ENCODE measurements around the gene TRPM8.

The TRPM8 gene

DNA sequence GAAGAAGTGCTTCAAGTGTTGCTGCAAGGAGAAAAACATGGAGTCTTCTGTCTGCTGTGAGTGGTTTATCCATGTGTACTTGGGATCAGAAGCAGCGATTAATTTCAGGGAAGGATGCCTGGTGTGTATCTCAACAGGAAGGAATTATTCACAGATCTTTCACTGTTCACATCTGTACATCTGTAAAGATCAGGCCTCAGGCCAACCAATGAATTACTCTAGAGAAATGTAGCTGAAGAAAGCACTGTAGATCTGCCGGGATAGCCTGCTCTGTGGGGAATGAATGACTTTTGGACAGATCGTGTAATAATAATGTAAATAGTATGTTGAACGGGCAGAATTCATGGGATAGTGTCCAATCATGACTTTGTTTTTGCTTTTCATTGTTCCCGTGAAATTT is 79.3 kb downstream of the TRPM8 start:
- no peak for FAIRE-seq
- no peak for DNase-seq (ENCODE audit: insufficient read length, low spot score)

DNA sequence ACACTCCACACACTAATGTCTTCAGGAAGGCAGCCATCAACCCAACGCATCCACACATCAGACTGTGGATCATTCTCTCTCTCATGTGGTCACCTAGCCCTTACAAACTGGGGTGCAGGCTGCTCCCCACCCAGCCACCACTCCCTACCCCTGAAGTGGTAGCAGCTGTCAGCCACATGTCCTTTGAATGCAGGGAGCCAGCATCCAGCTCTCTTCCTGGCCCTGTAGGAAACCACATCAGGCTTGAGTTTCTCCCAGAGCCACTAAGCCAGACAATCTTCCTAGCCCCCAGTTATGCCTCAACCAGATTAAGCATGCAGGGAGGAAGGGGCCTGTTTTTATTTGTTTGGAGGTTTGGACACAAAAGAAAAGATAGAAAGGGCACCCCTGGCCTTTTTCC is 80.5 kb downstream of the TRPM8 start:
- no peak for FAIRE-seq
- DNase-seq (ENCODE audit: insufficient read length, low spot score): no peak

DNA sequence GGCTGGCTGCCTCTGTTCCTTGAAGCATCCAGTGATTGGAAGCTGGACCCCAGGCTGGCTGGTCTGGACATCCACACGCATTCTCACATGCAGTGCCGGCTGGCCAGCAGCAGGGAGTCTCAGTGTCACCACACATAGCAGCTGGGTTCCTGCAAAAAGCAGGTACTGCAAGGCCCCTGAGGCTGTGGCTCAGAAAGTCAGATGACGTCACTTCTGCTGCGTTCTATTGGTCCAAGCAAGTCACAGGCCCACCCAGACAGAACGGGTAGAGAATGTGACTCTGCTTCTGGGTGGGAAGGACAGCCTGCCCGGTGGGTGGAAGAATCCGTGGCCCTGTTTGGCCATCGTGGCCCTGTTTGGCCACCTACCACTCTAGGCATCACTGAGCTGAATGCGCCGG is 82.0 kb downstream of the TRPM8 start:
- FAIRE-seq (no peak), DNase-seq (ENCODE audit: insufficient read length, low spot score) (no peak)

DNA sequence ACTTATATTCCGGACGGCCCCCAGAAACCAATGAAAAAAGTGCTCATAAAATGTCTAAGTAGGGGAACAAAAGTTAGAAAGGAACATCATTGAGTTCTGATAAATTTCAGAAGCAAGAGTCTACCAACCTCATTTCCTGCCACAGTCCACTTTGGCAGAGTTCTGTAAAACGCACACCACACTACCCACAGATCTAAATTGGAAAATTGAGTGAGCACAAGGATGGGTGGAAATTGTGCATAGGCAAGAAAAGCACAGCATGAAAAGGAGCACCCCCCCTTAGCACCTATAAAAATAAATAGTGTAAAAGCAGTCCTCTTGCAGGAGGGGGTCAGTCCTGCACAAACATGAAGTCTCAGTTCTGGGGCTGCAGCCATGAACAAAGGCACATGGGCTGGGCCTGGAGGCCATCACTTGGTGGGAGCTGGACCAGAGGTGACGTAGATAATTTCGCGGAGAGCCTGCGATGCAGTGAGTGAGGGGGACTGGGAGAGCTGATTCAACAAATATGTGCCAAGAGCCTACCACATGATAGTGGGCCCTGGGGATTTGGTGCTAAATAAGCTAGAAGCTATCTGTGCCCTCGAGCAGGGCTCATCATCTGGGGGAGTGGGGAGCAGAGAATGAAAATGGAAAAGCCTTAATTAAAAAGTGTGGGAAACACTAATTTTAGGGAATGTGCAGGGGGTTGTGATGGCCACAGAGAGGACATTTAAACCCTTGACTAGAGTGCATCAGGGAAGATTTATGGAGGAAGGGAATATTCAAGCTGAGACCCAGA is 84.4 kb downstream of the TRPM8 start:
- no peak for FAIRE-seq
- DNase-seq (ENCODE audit: insufficient read length, low spot score): no peak

DNA sequence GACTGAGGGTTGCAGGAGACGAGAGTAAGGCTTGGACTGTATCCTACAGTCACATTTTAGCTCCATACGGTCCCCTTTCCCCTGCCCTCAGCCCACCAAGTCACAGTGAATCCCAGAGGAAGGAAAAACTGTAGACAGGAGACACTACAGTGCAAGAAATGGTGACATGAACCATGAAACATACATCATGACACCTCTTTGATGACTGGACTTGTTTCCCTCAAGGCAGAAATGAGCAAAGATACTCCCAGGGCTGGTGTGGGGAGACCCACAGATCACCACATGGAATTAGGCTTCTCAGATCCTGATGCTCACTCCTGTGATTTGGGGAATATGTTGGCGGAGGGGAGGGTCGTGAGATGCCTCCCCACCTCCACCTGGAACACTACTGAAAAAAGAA is 85.1 kb downstream of the TRPM8 start:
- no peak for FAIRE-seq
- no peak for DNase-seq (ENCODE audit: insufficient read length, low spot score)

DNA sequence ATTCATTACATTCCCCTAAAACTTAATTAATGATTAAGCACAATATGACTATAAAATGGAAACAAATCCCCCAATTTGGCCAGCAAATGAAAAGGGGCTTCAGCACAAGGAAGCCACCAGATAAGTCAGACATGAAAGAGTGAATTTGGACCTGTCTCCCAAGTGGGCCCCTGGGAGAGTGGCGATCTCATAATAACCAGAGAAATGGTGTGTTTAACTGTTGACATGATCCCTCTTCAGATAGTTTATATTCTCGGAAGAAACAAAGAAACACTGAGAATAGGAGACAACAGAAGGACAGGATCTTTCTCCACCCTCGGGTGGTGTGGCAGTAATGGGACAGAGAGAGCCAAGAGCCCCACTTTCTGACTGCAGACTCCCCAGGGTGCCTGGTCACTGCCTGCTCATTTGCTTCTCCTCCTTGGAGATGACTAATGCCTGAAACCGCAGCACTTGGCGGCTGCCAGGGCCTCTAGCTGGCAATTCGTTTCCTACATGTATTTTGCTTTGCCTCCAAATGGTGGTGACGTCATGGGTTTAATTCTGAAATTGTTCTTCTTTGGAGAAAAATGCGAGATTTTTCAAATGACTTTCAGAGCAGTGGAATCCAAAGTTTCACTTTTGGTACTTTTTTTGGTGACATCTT is 86.9 kb downstream of the TRPM8 start:
- FAIRE-seq (no peak), DNase-seq (ENCODE audit: insufficient read length, low spot score) (no peak)

DNA sequence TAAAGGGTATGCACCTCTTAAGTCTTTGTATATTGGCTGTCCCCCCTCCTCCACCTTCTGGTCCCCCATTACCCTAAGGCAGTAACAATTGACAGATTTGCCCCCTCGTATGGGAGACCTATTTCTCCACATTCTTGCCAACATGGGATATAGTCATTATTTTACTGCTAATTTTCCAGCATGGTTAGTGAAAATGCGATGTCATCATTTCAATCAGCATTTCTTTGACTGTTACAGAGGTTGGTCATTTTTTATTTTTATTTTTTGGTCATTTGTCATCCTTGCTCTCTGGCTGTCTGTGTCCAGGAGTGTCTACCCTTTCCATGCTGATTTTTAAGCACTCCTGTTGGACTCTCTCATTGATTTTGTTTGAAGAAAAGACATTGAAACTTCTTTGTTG is 88.0 kb downstream of the TRPM8 start:
- no peak for FAIRE-seq
- DNase-seq (ENCODE audit: insufficient read length, low spot score): no peak

DNA sequence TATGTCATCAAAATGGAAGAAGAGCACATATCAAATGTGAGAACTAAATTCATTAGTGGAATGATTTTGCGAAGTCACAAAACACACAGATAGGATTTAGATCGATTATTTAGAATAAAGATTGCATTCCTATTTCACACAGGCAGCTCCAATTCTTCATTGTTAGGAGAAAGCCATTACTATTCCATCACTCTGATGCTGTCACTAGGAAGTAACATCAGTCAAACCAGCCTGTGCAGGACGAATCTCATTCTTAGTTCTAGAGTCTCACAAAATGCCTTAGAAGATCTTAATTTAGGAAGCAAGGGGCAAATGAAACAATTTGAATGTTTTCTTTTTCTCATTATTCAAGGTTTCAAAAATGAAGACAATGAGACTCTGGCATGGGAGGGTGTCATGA is 89.3 kb downstream of the TRPM8 start:
- no peak for DNase-seq (ENCODE audit: insufficient read length, low spot score)
- no peak for FAIRE-seq

DNA sequence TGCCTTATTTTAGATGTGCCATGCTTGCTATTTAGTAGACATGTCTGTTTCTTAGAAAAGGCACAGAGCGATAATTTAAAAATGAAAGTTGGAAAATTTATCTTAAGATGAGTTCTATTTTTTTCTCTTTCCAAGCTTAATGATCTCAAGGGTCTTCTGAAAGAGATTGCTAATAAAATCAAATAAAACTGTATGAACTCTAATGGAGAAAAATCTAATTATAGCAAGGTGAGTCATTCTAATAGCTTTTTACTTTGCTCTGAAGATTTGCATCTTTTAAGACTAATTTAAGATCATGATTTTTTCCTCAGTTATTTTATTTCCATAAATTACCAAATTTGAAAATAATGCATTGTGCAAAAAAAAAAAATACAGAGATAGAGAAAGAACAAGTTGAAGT is 97.3 kb downstream of the TRPM8 start:
- FAIRE-seq (no peak), DNase-seq (ENCODE audit: insufficient read length, low spot score) (no peak)

DNA sequence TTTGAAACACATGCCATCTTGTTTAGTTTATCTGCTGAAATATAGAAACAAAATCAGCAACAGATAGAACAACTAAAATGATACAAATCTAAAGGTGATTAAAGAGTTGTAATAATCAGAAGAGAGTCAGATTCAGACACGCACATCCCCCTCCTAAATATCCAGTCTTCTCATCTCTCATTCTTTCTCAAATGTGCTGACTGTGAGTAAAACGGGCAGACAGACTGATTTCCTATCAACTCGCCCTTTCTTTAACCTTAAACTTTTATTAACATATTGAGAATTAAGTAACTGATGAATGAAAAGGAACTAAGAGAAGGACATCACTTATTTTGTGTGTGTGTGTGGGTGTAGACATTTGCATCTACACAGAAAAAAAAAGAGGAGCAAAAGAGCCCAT is 98.7 kb downstream of the TRPM8 start:
- DNase-seq (ENCODE audit: insufficient read length, low spot score) (no peak), FAIRE-seq (no peak)

DNA sequence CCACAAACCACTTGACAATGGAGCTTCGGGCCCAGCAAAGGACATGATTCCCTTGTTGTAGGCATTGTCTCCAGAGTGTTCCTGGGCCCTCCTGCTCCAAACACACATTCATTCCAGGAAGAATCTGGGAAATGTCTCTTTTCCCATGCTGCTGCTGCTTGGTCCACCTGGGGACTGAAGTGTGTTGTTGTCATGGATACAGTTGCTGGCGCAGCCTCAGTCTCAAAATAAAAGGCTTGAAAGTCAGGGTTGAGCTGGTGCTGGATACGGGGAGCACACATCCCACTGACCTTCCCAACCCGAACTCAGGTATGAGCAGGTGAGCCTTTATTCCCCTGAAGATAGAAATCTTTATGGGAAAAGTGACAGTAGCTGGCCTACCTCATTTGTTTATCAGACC is 102.7 kb downstream of the TRPM8 start:
- no peak for DNase-seq (ENCODE audit: insufficient read length, low spot score)
- FAIRE-seq: no peak

DNA sequence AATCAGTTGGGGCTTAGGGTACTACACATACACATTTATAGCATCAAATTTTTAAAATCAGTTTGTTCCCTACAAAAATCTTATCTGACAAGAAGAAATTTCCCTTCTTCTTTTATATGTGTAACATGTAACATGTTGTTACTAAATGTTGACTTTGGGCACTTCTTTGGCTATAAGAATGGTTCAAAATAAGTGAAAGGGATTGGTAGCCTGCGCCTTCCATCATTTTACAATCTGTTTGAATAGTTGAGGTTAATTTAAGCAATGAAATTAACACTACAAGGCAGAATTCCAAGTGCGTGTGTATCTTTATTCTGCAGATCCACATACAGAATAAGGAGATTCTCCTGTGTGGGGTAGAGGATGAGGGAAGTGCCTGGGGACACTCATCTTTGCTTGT is 103.2 kb downstream of the TRPM8 start:
- FAIRE-seq (no peak), DNase-seq (ENCODE audit: insufficient read length, low spot score) (no peak)

DNA sequence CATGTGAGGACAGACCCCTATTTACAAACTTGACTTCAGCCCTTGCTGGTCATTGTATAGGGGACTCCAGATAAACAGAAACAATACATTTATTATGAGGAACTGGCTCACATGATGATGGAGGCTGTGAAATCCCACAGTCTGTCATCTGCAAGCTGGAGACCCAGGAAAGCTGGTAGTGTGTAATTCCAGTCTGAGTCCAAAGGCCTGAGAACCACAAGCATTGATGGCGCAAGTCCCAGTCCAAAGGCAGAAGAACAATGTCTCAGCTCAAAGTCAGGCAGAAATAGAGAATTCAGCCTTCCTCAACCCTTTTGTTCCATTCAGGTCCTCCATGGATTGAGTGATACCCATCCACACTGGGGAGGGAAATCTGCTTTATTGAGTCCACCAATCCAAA is 105.3 kb downstream of the TRPM8 start:
- FAIRE-seq (no peak), DNase-seq (ENCODE audit: insufficient read length, low spot score) (no peak)

DNA sequence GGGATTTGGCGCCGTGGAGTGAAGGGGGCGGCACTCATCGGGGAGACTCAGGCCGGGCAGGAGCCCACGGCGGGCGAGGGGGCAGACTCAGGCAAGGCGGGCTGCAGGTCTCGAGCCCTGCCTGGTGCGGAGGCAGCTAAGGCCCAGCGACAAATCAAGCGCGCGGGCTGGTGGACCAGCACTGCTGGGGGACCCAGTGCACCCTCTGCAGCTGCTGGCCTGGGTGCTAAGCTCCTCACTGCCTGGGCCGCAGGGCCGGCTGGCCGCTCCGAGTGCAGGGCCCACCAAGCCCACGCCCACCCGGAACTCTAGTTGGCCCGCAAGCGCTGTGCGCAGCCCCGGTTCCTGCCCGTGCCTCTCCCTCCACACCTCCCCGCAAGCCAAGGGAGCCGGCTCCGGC is 107.1 kb downstream of the TRPM8 start:
- FAIRE-seq: no peak

DNA sequence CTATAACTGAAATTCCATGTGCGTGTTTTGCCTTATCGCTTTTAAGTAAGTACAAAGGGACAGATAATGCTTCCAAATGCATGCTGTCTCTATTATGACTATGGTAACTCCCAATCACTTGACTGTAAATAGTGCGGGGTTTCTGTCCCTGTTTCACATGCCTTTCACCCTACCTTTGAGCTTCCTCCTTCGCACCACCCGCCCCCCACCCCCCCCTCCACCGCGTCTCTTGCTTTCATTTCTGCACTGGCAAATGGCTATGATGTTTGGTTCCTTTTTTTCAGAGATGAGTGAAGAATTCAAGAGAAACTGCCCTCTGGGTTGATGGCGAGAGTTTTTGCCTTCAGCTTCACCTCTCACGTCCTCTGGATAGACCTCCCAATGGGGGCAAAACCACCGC is 108.3 kb downstream of the TRPM8 start:
- DNase-seq (ENCODE audit: insufficient read length, low spot score) (peak; percentile 36), FAIRE-seq (peak; percentile 11)

More for the DNA sequence above, 107.1 kb downstream of the TRPM8 start:
- DNase-seq (ENCODE audit: insufficient read length, low spot score): no peak

DNA sequence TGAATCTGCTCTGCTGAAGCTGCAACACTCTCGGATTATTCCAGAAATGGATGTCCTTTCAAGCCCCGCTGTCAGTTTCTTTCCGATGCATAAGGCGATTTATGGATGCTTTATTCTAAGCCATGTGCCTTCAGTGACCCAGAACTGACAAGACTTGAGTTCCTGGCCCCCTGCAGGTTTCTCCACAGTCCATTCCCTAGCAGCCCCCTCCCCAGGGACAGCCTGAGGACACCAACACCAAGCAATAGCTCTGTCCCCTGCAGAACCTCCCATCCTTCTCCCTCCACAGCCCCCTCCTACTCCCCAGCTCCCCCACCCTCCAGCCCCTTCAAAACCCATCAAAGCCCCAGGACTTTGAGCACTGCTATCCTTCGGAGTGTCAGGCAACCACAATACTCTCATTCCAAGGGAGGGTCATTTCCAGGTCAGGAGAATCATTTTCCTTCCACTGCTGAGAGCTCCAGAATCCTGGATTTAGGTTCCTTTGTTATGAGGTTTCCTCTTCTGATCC is 108.8 kb downstream of the TRPM8 start:
- no peak for DNase-seq (ENCODE audit: insufficient read length, low spot score)
- FAIRE-seq: no peak

DNA sequence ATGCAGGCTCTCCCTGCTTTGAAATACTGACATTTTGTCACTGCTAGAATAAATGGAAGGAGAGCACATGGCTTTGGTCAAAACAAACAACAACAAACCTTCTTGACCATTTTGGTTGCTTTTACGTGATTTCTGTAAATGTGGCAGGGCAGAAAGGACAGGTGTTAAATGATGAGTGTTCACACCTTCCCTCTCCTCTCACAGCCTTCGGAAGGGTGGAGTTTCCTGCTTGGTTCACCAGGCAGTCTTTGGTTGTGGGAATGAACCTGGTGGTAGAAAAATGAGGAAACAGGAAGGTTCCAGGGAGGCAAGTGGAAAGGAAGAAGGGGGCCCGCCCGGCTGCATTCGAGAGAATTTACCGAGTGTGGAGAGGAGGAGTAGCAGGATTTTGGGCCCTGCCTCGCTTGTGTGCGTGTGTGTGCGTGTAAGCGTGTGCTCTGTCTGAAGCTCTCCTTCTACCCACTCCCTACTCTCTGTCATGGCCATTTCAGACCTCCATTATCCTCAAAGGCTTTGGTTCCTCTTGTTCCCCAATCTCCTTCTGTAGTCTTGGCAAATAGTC is 109.6 kb downstream of the TRPM8 start:
- FAIRE-seq: no peak
- DNase-seq (ENCODE audit: insufficient read length, low spot score): no peak

DNA sequence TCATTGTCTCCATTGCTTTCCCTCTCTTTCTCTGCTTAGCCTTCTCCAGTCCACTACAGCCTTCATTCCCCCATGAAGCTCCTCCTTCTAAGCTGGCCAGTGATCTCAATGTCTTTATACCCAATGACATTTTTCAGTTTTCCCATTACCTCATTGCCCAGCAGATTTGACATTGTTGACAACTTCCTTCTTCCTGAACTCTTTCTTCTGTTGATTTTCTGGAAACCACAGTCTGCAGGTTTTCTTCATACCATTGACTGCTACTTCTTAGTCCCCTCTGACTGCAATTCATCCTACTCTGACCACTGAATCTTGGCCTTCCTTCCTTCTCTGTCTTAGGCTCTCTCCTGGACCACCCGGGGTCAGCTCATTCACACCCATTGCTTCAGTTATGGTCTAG is 110.5 kb downstream of the TRPM8 start:
- FAIRE-seq (no peak), DNase-seq (ENCODE audit: insufficient read length, low spot score) (no peak)

DNA sequence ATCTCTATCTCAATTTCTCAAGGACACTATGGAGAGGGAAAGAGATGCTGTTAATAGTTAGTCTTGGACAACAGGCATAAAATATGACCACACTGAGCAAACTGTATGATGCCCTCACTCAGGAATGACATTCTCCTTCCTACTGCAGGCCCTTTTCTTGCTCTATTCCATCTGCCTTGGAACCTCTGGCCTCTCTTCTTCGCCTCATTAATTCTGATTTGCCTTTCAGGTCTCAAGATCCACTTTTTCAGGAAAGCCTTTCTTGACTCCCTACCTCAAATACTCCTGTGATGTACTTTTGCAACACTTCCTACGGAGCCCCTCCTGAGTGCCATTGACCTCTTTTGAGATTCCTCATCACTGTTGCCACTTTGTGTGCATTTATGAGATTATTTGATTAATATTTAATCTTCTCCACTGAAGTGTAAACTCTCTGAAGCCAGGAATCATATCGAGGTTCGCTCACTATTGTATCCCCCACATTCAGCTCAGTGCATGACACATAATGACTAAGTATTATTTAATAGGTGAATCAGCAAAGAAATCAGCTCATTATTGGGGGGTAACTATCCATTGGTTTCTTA is 112.1 kb downstream of the TRPM8 start:
- no peak for DNase-seq (ENCODE audit: insufficient read length, low spot score)
- FAIRE-seq: no peak

DNA sequence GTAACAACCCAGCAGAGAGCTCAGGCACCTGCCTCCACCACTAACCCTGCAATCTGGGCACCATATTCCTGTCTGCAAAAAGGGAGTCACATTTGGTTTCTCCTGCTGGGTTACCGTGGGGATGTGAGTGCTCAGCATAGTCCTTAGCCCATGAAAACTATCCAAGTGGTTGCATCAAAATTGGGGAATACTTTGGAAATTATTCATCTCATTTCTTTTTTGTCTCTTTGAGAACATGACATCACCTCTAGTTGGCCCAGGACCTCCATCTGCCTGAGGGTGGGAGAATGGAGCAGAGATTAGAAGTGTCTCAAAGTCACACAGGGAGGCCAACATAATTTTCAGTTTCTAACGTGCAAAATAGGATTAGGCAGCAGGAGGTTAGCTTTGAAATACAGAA is 114.0 kb downstream of the TRPM8 start:
- DNase-seq (ENCODE audit: insufficient read length, low spot score): no peak
- FAIRE-seq: no peak

DNA sequence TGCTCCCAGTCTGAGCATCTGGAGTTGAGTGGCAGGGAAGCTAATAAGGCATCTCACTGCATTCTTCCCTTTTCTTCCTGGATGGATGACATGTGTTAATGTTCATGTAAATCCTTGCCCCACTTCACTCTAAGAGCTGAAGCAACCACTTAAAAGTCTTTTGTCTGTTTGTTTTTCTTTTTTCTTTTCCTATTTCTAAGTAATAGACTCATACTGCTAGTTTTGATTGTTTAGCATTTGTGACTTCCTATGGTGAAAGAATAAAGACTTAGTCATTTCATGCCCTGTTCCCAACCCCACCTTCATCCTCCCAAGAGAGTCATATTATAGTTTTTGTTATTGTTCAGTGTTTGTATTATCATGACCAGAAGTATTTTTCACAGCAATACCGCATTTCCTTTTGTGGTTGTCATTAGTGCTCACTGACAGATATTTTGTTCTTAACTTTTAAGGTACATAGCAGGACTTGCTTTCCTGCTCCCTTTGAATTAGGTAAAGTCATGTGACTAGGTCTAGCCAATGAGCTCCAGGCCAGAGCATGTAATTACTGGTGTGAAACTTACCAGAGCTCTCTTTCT is 115.2 kb downstream of the TRPM8 start:
- no peak for DNase-seq (ENCODE audit: insufficient read length, low spot score)
- no peak for FAIRE-seq

Measured in GM19239 (cell line).